Esophagus muscularis mucosa (tissue), 3 donors: ENCODE results near the gene SLC25A15.
"Not testable (repeated sequence)": the region's sequence is repeated elsewhere in the genome, so short reads cannot be mapped to it uniquely, and the experiment has no call there.

Experiments used
- POLR2A ChIP-seq: fragments of 450-650 bp; IDR thresholded peaks from one replicate; pipeline ENCODE4 v1.6.1; 2017; ENCODE audit warnings: antibody characterized with exemption, moderate library complexity, mild to moderate bottlenecking, low read depth
- TF ChIP-seq, protein P1 (sequence below), 3 experiments: fragments of 200-600 bp in 2 of 3; fragments of 450-650 bp in 1 of 3; sonication (generic) in 2 of 3; IDR thresholded peaks; one replicate each; pipeline ENCODE4 v1.5.1; 2017 to 2019; ENCODE audit warnings: antibody characterized with exemption in 3 of 3, mild to moderate bottlenecking in 2 of 3, moderate library complexity in 1 of 3

DNA sequence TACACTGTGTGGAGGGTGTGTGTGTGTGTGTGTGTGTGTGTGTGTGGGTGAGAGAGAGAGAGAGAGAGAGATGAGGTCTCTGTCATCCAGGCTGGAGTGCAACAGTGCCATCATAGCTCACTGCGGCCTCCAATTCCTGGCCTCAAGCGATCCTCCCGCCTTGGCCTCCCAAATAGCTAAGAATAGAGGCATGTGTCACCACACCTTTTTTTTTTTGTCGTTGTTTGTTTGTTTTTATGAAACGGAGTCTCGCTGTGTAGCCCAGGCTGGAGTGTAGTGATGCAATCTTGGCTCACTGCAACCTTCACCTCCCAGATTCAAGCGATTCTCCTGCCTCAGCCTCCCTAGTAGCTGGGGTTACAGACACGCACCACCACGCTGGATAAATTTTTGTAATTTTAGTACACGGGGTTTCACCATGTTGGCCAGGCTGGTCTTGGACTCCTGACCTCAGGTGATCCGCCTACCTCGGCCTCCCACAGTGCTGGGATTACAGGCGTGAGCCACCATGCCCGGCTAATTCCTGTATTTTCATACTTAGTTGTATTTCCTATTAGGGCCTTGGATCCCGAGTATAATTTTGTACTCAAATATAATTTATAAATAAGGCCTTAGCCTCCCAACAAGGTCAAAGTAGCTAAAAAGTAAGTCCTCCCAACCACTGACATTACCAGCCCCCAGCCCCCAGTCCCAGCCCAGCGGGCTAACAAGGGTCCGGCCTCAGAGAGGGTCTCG, 704 bp upstream of the SLC25A15 start:
- TF ChIP-seq, protein P1, sequence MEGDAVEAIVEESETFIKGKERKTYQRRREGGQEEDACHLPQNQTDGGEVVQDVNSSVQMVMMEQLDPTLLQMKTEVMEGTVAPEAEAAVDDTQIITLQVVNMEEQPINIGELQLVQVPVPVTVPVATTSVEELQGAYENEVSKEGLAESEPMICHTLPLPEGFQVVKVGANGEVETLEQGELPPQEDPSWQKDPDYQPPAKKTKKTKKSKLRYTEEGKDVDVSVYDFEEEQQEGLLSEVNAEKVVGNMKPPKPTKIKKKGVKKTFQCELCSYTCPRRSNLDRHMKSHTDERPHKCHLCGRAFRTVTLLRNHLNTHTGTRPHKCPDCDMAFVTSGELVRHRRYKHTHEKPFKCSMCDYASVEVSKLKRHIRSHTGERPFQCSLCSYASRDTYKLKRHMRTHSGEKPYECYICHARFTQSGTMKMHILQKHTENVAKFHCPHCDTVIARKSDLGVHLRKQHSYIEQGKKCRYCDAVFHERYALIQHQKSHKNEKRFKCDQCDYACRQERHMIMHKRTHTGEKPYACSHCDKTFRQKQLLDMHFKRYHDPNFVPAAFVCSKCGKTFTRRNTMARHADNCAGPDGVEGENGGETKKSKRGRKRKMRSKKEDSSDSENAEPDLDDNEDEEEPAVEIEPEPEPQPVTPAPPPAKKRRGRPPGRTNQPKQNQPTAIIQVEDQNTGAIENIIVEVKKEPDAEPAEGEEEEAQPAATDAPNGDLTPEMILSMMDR (IDR thresholded peaks at IDR 0.05), result not testable (repeated sequence)
- TF ChIP-seq POLR2A, result not testable (repeated sequence)
